Pons (tissue), 1 donor: ENCODE data around the gene MED27.

Source experiments
- DNase-seq: peaks from one replicate; pipeline ENCODE4 v3.0.0-alpha.2; 2016; ENCODE audit warnings: low spot score

MED27 gene

DNA sequence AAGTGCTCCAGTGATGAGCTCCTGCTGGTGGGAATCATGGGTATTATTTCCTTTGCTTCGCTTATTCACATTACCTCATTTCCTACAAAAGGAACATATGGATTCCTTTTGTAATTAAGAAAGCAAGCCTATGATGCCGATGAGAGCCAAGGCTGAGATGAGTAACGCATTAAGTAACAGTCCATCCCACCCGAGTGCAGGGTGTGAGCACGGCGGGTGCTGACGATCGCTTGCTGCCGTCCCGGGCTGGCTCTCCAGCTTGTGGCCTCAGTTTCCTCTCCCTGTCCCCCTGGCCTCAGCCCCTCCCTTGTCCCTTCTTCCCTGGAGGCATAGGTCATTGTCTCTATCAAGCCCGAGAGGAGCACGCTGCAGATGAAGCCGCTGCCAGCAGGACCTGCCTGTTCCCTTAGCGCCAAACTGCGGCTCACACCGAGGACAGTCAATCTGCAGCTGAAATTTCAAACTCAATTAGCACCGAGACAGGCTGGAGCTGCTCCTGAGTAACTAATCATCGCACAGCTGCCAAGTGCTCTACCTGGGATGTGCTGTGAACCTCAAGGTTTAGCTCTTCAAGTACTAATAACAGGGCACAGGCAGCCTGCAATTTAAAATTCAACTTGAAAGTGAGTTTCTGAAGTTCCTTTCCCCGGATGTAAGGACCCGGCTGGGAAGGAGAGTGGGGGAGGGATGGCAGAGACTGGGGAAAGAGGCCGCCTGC is 224.6 kb downstream of the MED27 start:
- no peak for DNase-seq

DNA sequence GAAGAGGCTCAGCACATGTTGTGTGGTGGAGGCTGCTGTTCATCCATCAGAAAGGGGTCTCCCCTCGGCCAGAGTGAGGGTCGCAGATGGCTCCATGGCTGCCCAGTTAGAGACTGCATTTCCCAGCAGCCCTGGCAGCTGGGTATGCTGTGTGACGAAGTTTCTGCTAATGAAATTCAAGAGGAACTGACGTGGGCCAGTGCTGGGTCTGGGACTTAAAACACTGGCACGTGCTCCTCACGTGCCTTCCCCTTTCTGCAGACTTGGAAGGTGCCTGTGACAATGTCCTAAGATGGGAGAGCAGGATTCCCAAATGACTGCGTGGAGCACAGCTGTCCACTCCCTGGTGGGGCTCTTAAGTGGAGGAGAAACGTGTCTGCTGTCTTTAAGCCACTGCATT is 225.3 kb downstream of the MED27 start:
- DNase-seq, result no peak

DNA sequence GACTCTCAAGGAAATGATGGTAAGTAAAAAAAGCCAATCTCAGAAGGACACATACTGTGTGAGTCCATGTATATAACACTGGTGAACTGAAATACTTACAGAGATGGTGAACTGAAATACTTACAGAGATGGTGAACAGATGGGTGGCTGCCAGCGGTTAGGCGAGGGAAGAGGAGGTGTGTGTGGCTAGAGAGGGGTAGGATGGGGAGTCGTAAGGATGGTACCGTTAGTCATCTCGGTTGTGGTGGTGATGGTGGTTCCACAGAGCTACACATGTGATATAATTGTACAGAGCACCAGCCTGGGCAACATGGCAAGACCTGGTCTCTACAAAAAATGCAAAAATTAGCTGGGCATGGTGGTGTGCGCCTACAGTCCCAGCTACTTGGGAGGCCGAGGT is 226.2 kb downstream of the MED27 start:
- DNase-seq, result no peak

DNA sequence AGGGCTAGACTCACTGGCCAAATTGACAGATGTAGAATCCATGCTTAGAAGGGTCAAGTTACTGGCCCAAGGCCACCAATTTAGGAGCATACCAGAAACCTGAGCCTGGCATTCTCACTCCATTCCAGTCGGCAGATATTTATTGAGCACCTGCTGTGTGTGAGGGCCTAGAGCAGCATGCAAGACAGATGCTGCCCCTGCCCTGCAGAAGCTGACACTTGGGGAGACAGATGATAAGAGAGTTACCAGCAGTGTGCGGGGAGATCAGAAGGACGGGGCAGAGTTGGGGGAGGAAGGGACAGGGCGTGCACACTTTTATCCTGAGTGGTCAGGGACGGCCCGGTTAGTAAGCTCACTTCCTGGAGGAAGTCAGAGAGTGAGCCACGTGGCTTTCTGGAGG is 228.3 kb downstream of the MED27 start:
- no peak for DNase-seq

DNA sequence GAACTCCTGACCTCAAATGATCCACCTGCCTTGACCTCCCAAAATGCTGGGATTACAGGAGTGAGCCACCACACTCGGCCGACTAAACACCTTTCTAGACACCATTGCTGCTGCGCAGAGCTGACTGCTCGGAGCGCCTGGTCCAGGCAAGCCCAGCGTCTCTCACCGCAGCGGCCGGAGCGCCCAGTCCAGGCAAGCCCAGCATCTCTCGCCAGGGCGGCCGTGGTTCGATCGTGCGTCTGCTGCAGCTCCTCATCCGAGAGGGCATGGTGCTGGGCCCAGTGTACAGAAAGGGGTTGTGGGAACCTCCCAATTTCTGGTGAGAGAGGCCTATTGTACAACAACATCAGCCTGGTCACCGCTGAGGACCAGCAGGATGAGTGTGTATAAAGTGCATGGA is 230.3 kb downstream of the MED27 start:
- DNase-seq, result no peak

DNA sequence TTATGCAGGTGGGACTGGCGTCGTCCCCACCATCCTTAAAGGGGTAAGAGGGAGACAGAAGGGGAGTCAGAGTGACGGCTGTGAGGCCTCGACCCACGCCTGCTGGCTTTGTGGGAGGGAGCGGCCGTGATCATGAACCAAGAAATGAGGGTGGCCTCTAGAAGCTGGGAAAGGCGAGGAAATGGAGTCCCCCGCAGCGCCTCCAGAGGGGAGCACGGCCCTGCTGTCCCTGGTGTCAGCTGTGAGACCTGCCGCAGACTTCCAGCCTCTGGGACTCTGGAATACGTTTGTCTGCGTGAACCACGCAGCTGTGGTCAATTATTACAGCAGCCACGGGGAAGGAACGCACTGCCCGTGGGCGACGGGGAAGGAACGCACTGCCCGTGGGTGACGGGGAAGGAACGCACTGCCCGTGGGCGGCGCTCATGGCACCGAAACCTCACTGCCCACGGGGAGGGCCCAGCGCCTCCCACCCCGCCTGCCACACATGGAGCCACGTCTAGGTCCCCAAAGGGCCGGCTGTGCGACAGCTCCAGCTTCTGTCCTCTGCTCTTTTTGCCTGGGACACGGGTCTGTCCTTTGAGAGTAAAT is 231.0 kb downstream of the MED27 start:
- DNase-seq, result no peak

DNA sequence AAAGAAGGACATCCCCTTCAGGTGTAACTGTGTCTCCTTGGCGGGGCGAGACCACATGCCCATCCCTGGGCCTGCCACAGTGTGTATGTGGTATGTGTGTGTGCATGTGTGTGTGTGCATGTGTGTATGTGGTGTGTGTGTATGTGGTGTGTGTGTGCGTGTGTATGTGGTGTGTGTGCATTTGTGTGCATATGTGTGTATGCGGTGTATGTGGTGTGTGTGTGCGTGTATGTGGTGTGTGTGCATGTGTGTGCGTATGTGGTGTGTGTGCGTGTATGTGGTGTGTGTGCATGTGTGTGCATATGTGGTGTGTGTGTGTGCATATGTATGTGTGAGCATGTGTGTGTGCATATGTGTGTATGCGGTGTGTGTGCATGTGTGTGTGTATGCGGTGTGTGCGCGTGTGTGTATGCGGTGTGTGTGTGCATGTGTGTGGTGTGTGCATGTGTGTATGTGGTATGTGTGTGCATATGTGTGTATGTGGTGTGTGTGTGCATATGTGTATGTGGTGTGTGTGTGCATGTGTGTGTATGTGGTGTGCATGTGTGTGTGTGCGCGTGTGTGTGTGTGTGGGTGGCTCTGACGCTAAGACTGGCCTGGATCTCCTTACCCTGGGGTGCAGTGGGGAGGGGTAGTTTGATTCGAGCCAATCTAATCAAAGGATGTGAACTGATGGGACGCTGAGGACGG is 231.9 kb downstream of the MED27 start:
- no peak for DNase-seq

DNA sequence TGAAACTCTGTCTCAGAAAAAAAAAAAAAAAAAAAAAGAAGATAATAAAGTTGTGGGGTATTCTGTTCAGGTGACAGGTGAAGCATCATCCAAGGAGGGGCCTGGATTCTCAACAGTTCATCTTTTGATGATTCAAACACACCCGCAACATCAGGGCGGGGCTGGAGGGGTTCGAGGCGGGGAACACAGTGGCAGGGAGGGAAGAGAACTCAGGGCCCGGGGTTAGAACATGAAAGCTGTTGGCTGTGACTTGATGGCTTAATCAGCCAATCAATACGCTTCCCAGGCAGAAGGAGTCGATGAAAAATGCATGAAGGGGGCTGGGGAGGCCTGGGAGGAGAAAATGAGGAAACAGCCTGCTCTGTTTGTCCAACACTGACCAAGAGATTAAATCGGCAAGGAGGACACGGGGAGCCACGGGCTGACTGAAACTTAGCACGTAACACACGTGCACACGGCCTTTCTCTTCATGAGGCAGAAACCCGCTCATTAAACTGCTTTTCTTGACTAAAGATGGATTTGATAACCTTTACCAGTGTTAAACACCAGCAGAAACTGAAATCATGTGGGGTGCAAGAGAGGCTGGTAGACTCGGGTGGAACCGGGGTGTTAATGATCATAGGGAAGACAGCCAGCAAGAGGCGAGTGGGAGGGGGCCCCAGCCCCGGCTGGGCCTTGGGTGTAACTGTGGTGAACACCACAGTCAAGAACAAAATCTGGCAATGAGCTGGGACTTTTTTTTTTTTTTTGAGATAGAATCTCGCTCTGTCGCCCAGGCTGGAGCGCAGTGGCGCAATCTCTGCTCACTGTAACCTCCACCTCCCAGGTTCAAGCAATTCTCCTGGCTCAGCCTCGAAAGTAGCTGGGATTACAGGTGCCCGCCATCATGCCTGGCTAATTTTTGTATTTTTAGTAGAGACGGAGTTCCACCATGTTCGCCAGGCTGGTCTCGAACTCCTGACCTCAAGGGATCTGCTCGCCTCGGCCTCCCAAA is 234.1 kb downstream of the MED27 start:
- no peak for DNase-seq

DNA sequence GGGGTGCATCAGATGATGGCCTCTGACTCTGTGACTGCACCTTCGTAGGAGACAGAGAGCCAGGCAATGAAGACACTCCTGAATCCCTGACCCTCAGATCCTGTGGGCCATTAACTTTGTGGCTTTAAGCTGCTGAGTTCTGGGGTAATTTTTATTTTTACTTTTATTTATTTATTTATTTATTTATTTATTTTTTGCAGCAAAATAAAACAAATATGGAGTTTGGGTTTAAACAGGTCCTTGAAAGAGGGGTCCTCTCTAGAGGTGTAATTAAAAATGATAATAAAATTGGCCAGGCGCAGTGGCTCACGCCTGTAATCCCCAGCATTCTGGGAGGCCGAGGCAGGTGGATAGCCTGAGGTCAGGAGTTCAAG is 234.9 kb downstream of the MED27 start:
- no peak for DNase-seq

DNA sequence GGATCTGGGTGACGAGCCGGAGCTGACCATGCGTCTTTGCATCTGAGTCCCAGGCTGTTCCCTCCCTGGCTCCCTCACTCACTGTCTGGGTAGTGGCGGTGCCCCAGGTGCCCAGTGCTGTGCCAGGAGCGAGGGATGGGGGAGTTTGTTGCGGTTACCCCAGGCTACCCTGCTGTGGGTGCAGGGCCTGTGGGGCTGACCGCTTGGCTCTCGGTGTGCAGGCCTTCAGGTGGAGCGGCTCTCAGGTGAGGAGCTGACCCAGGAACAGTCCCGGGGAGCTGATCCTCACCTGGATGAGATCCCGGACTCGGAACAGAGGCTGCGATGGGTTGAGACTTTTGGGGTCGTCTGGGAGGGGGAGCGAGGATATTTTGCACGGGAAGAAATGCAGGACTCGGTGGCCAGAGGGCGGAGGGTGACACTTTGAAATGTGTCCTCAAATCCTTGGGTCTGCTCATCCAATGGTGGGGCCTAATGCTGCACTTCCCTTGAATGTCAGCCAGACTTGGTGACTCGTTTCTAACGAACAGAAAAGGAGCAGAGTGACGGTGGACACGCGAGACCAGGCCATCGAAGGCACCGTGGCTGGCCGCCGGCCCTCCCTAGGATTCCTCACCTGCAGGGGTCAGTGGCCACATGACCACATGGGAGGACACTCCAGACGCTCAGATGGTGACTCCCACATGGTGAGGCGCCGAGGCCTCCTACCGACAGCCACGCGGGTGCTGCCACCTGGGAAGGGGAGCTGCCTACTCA is 235.5 kb downstream of the MED27 start:
- DNase-seq, result no peak

DNA sequence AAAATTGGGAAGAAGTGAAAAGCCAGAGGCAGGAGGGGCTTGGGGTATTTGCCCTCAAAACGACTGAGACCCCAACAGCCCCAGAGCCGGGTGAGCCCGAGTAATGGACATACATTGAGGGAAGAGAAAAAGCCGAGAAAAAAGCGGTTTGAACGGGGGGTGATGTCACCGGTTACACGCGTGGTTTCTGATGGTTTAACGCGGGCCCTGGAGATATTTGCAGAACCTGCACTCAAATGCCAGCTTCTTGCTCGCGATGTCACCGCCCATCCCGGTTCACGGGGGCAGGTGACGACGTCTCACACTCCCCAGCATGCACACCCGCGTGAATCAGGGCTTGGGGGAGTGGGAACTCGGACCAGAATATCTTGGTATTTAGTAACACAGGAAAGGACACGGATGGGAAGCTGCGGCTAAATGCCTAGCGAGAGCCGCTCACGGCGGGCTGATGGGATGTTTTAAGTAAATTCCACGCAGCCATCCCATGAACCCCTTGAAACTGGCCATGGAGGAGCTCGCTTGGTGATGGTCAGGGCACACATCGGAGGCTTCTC is 237.8 kb downstream of the MED27 start:
- no peak for DNase-seq

DNA sequence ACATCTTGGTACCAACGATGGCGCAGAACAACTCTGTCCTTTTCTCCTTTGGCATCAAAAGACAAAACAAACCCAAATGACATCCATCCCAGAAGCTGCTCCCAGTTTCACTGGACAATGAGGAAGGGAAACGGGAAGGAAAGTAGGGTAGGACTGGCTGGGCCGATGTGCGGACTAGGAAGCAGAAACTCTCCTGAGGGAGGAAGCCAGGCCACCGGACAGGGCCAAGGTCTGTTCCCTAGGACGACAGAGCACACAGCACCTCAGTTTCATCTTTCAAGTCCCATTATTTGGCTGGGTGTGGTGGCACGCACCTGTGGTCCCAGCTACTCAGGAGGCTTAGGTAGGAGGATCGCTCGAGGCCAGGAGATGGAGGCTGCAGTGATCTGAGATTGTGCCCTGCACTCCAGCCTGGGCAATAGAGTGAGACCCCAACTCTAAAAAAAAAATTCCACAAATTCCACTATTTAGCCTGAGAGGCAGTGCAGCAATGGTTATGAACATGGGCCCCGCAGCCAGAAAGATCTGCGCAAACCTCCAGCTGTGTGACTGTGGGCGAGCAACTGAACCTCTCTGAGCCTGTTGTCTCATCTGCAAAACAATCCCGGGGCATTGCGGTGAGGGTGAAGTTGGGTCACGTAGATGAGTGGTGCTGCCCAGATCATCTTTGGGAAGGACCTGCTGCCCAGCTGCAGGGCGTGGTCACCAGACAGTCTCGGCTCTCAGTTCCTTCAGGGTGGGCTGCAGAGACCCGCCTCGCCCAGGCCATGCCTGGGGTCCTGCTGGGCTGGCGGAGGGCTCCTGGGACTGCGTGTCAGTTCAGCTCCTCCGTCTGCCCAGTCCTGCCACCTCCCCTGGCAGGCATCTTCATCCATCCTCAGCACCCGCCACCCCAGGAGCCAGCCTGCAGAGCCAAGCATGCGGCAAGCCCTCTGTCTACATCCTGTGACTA is 238.6 kb downstream of the MED27 start:
- no peak for DNase-seq

DNA sequence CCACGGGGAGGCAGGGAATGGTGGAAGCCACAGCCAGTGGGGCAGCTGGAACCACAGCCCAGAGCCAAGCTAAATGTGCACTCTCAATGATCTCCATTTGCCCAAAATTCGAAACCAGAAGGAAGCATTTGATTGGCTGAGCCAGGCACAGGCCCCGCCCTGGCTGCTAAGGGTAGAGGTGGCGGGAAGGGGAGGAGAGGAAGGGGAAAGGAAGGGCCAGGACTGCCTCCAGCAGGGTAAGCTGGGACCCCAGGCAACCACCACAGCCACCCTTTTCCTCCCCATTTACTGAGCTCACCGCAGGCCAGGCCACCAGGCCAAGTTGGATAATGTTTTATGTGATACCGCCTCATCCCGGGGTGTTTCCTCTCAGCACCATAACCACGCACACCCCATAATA is 239.4 kb downstream of the MED27 start:
- no peak for DNase-seq

DNA sequence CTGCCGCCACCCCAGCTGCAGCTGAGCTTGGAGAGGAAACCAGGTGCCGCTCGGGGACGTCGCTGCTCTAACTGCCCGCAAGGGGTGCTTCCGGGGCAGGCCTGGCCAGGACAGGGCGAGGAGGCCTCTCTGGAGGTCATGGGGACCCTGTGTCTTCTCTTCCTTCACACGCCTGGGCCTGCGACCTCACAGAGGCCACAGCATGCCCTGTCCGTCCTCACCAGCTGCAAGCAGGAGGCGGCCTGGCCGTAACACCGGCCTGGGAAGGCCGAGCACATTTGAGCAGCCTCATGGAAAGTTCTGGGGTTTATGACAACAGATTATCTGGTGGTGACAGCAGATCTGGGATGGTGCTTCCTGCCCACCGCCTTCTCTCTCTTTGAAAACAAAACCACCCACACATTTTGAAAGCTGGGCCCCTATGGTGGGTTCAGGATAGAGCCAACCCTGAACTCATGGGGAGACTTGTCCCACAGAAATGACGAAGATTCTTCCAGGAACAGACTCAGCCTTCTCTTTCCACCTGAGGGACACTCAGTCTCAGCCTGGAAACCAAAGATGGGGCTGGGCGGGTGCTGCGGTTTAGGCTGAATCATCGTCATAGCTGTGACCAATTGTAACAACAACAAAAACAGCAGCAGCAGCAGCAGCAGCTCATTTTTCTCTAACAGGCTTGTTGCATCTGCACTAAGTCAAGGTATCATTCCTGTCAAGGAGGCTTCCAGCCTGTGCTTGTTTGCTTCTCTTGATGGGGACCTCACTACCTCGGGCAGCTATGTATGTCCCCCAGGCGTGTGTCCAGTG is 240.2 kb downstream of the MED27 start:
- DNase-seq, result no peak

DNA sequence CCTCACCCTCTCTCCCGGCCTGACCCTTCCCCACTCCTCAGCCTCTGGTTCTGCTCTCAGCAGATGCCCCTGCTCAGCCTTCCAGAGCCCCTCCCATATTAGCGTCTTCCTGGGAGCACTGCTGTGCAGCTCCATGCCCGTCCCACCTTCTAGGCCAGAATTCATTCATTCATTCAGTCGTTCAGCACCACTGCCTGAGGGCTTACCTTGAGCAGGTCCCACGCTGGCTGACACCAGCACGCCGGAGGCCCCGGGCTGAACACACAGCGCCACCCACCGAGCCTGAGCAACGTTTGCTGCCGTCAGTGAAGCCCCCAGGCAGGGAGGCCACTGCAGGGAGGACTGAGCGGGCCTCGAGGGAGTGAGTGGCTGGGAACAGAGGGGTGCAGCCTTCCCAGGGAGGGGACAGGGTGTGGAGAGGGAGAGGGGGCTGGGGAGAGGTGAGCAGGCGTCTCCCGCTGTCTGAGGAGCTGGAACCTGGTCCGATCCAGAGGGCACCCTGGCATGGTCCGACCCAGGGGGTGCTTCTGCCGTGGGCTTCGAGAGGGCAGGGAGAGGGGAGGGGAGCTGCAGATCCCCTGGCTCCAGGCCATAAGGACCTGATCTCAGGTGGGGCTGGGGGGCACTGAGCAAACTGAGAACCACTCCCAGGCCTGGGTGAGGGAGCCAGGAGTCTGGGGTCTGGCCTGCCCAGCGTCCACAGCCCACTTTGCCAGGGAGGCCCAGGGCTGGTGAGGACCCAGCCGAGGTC is 241.0 kb downstream of the MED27 start:
- DNase-seq, result no peak

DNA sequence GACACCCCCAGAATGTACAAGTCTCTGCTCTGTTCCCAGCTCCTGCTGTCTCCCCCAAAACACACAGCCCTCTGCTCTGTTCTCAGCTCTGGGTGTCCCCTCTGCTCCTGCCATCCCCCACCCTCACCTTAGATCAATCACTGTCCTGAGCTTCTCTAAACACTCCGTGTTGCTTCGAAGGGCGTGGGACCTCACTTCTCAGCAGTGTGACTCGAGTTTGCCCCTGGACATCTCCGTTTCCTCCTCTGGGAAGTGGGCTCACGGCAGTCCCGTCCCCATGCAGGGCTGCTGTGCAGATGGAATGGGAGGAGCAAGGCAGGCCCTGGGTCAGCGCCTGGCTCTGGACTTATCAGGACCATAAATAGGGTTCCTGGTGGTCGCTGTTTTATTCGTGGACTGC is 241.8 kb downstream of the MED27 start:
- no peak for DNase-seq

DNA sequence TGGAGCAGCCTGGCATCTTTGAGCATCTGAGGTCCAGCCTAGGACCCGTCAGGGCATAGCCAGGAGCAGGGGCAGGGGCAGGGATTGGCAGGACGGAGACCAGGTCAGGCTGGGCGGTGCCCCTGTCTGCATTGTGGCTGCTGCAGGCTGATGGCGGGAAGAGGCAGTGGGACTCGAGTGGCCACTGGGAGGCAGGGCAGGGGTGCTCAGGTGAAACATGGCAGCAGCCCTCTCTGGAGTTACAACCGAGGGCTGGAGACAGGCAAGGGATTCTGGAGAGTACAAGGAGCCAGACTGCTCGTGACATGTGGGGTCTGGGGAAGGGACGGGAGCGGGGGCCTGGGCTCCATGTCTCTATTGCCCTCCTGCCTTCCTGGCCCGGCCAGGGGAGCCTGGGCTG is 242.4 kb downstream of the MED27 start:
- no peak for DNase-seq

DNA sequence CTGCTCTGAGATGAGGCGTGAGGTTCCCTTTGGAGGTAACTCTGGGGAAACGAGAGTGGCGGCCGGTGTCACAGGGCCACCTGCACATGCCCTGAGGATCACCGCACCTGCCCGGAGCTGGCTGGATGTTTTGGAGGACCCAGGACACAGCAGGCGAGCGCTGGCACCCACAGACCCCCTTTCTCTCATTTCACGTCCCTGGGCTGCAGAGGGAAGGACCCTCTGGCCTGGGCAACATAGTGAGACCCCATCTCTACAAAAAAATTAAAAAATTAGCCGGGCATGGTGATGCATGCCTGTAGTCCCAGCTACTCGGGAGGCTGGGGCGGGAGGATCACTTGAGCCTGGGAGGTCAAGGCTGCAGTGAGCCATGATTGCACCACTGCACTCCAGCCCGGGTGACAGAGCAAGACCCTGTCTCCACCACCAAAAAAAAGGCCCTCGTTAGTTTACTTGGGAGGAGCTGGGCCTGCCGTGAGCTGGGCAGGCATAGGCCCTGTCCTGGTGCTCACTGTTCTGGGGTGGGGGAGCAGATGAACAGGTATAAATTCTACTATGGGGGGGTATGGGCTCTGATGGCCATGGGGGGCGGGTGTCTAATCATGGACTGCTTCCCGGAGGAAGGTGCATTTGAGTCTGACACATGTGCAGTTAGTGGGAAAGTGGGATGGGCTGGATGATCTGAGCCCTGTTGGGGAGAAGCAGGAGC is 242.9 kb downstream of the MED27 start:
- DNase-seq, result no peak
